Naive thymus-derived CD4-positive, alpha-beta T cell (primary cell): ENCODE results near the gene KRT34. TPM values are rescaled to one million over a fixed set of nuclear protein-coding genes. Genes with fewer than 3 reads are reported as not detected.
A peak's percentile ranks its signal among the peaks of the same experiment; 100 is the strongest.
"Not testable (repeated sequence)": the region's sequence is repeated elsewhere in the genome, so short reads cannot be mapped to it uniquely, and the experiment has no call there.

ENCODE experiments used
- ATAC-seq: fragments of 150-1000 bp; cut with Tn5 transposase; 2 replicates; pipeline ENCODE4 v1.10.0; 2021; ENCODE audit warnings: mild to moderate bottlenecking, moderate library complexity
- CTCF ChIA-PET: fragments of 350-600 bp; sonication (Branson Sonifier 250); formaldehyde crosslinking; loops from one replicate; lab custom pipeline; 2021; ENCODE audit warnings: antibody characterized with exemption; lab: Charles Lee
- POLR2A ChIA-PET: fragments of 350-600 bp; sonication (Branson Sonifier 250); formaldehyde crosslinking; loops from one replicate; lab custom pipeline; 2021; ENCODE audit warnings: antibody characterized with exemption, inconsistent platforms; lab: Charles Lee
- DNase-seq, 9 donors: peaks; one replicate each; pipeline versions ENCODE4 v3.0.0 to v3.0.0-alpha.2; 2020 to 2022; ENCODE audit warnings: mixed read lengths in 1 of 9
- H3K27ac ChIP-seq: one replicate; pipeline ENCODE4 v1.7.0; 2013; ENCODE audit warnings: mild to moderate bottlenecking, low read depth, low read length, moderate library complexity
- H3K27me3 ChIP-seq, 2 donors: one replicate each; pipeline ENCODE4 v1.7.0; 2013; ENCODE audit warnings: low read length in 2 of 2, mild to moderate bottlenecking in 2 of 2, moderate library complexity in 2 of 2; ENCODE audit not compliant: control insufficient read depth in 2 of 2, insufficient read depth in 2 of 2
- H3K36me3 ChIP-seq, 3 experiments: 1 replicate in 2 of 3; 2 replicates in 1 of 3; pipeline ENCODE4 v1.7.0; 2013; ENCODE audit warnings: low read length in 3 of 3, mild to moderate bottlenecking in 3 of 3, moderate library complexity in 1 of 3; ENCODE audit not compliant: insufficient read depth in 3 of 3, control insufficient read depth in 2 of 3
- H3K4me1 ChIP-seq, 2 donors: one replicate each; pipeline ENCODE4 v1.7.0; 2013; ENCODE audit warnings: low read length in 2 of 2, mild to moderate bottlenecking in 2 of 2, moderate library complexity in 1 of 2; ENCODE audit not compliant: control insufficient read depth in 2 of 2, insufficient read depth in 2 of 2
- H3K4me3 ChIP-seq: 2 replicates; pipeline ENCODE4 v1.7.0; 2013; ENCODE audit warnings: mild to moderate bottlenecking, low read length
- H3K9me3 ChIP-seq, 3 experiments: 1 replicate in 2 of 3; 2 replicates in 1 of 3; pipeline ENCODE4 v1.7.0; 2013; ENCODE audit warnings: low read length in 3 of 3; ENCODE audit not compliant: control insufficient read depth in 2 of 3
- H3K27ac Mint-ChIP-seq, 9 donors: one replicate each; pipeline ENCODE4 v1.8.0; 2020 to 2022; ENCODE audit warnings: mixed read lengths in 9 of 9, mild to moderate bottlenecking in 8 of 9, moderate library complexity in 5 of 9, inconsistent platforms in 2 of 9
- H3K27me3 Mint-ChIP-seq, 5 donors: one replicate each; pipeline ENCODE4 v1.8.0; 2021 to 2022; ENCODE audit warnings: mixed read lengths in 5 of 5, mild to moderate bottlenecking in 1 of 5
- H3K36me3 Mint-ChIP-seq, 5 donors: one replicate each; pipeline ENCODE4 v1.8.0; 2020 to 2022; ENCODE audit warnings: mixed read lengths in 5 of 5, mild to moderate bottlenecking in 3 of 5, inconsistent platforms in 1 of 5
- H3K4me1 Mint-ChIP-seq, 7 donors: one replicate each; pipeline ENCODE4 v1.8.0; 2020 to 2022; ENCODE audit warnings: mixed read lengths in 7 of 7, mild to moderate bottlenecking in 3 of 7, inconsistent platforms in 1 of 7
- H3K4me3 Mint-ChIP-seq, 10 donors: one replicate each; pipeline ENCODE4 v1.8.0; 2020 to 2022; ENCODE audit warnings: mild to moderate bottlenecking in 10 of 10, mixed read lengths in 10 of 10, moderate library complexity in 6 of 10, inconsistent platforms in 2 of 10
- H3K9me3 Mint-ChIP-seq, 11 donors: one replicate each; pipeline ENCODE4 v1.8.0; 2020 to 2022; ENCODE audit warnings: mixed read lengths in 11 of 11, mild to moderate bottlenecking in 4 of 11, inconsistent platforms in 1 of 11, moderate library complexity in 1 of 11
- intact Hi-C, 2 donors: fragments of 100-400 bp; cut with micrococcal nuclease; formaldehyde crosslinking; loops; one replicate each; pipeline ENCODE4 v1.15.1; 2023
- polyA plus RNA-seq, 2 donors: library from polyadenylated mRNA; unstranded; fragments of 300-500 nt; fragmentation: Illumina TruSeq; gene quantifications; one replicate each; pipeline ENCODE4 v1.2.3, GENCODE V29; 2021
- total RNA-seq, 6 experiments: library from RNA in 5 of 6; stranded (reverse) in 5 of 6; gene quantifications; 1 replicate in 5 of 6; 2 replicates in 1 of 6; pipeline ENCODE4 v1.2.3 and lab custom pipeline; 2021 to 2026

Gene KRT34
- total and polyA plus RNA-seq, 7 experiments from 2014 or later: not detected

DNA sequence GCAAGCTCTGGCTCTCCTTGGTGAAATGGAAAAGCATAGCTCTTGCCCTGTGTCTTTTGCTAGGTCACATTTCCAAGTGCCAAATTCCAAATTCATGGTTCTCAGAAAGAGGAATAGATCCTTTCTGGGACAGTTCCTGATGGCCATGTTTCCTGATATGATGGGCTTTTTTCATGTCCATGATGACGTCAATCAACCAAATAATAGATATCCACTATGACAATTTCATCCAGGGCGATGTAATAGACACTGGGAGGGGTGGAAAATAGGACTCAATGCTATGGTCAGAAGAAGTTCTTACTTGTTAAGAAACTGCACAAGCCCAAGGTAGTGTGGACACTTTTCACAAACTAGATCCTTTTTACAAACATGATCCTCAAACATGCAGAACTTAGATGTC is 30.9 kb downstream of the KRT34 start:
- peak overlapping the region in 1 of 9 donors; percentile 16 for H3K27ac Mint-ChIP-seq
- CTCF ChIA-PET: interaction anchor here (0.6 to 1.3 kb wide), 2 partner anchors 29 to 297 kb away, joined by 3 to 6 read pairs; no protein-coding TSS in a partner anchor
- H3K9me3 Mint-ChIP-seq: peaks cover 0 to 8% (median 2%) of the 10 kb centered on the region in 11 donors
- Histone ChIP-seq H3K36me3 (no peaks in the 10 kb centered on the region), H3K27ac (no peak overlapping the region), H3K4me1 (peaks cover 0 to 10% of the 10 kb centered on the region in 2 donors), H3K4me3 (no peak overlapping the region), H3K27me3 (no peaks in the 10 kb centered on the region), H3K9me3 (no peaks in the 10 kb centered on the region)
- H3K4me3 Mint-ChIP-seq: peak overlapping the region in 1 of 10 donors; percentile 9
- H3K27me3 Mint-ChIP-seq: peaks cover 0 to 30% (median 0%) of the 10 kb centered on the region in 5 donors
- POLR2A ChIA-PET: interaction anchor here (1.2 to 2.3 kb wide), 2 partner anchors 10 to 14 kb away, joined by 3 to 10 read pairs; no protein-coding TSS in a partner anchor
- intact Hi-C loops: no loop called here
- peaks cover 0 to 4% (median 0%) of the 10 kb centered on the region in 5 donors for H3K36me3 Mint-ChIP-seq
- no peak for ATAC-seq
- no peak for DNase-seq
- H3K4me1 Mint-ChIP-seq: peaks cover 4 to 28% (median 16%) of the 10 kb centered on the region in 7 donors

DNA sequence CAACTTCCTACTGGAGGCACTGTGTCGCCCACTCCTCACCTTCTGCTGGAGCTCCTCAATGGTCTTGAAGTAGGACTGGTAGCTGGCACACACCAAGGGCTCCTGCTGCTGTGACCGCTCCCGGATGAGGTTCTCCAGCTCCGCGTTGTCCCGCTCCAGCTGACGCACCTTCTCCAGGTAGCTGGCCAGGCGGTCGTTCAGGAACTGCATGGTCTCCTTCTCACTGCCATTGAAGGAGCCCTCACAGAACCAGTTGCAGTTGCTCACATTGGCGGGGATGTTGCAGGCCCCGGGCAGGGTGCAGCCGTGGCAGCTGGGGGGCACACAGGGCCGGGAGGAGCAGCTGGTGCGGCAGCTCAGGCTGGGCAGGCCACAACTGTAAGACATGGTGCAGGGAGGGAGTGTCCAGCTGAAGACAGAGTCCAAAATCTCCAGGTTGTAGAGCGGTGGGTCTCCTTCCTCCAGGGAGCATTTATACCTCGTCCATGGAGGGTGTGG is 31.7 kb downstream of the KRT34 start, which contains the start of gene KRT33A:
Gene KRT33A (minus strand): TSS at position 448 of the 498 bp plus-strand sequence. CDS start 61 bp downstream, at position 387.
- H3K27ac ChIP-seq, H3K36me3 Mint-ChIP-seq, intact Hi-C loops, H3K9me3 Mint-ChIP-seq, H3K36me3 ChIP-seq, H3K9me3 ChIP-seq, H3K4me3 ChIP-seq, ATAC-seq, H3K27me3 ChIP-seq, DNase-seq: not testable (repeated sequence)
- Mint-ChIP-seq H3K27ac (peak within 1 kb of the TSS in 6 of 9 donors; percentile 13 to 62 (median 24)), H3K4me3 (peak within 1 kb of the TSS in 4 of 10 donors; percentile 9 to 39 (median 18)), H3K4me1 (peaks cover 4 to 29% (median 16%) of the 10 kb centered on the region in 7 donors), H3K27me3 (peaks cover 0 to 31% (median 0%) of the 10 kb centered on the region in 5 donors)
- peaks cover 0 to 10% of the 10 kb centered on the region in 2 donors for H3K4me1 ChIP-seq
- ChIA-PET POLR2A (interaction anchor here (2.3 kb wide), 1 partner anchor 9 kb away, joined by 10 read pairs; no protein-coding TSS in a partner anchor), CTCF (interaction anchor here (0.6 to 1.3 kb wide), 2 partner anchors 16 to 28 kb away, joined by 3 to 6 read pairs; no protein-coding TSS in a partner anchor)

GRCh38 chr17:41347869-41348760 is 34.0 kb downstream of the KRT34 start:
- no peaks in the 10 kb centered on the region for H3K27me3 ChIP-seq
- ChIA-PET CTCF (interaction anchor here (1.3 kb wide), 1 partner anchor 25 kb away, joined by 7 read pairs; no protein-coding TSS in a partner anchor), POLR2A (interaction anchor here (0.6 to 1.7 kb wide), 6 partner anchors 8 to 26 kb away, joined by 3 to 4 read pairs (median 4); no protein-coding TSS in a partner anchor)
- H3K27me3 Mint-ChIP-seq: peaks cover 0 to 29% (median 0%) of the 10 kb centered on the region in 5 donors
- peaks cover 0 to 3% (median 0%) of the 10 kb centered on the region in 3 experiments for H3K9me3 ChIP-seq
- peaks cover 0 to 14% of the 10 kb centered on the region in 2 donors for H3K4me1 ChIP-seq
- H3K4me3 ChIP-seq: no peak overlapping the region
- peak overlapping the region in 2 of 9 donors; percentile 14 to 17 for H3K27ac Mint-ChIP-seq
- intact Hi-C loops: no loop called here
- no peak for DNase-seq
- no peaks in the 10 kb centered on the region for H3K36me3 ChIP-seq
- peaks cover 1 to 13% (median 8%) of the 10 kb centered on the region in 5 donors for H3K36me3 Mint-ChIP-seq
- no peak overlapping the region for H3K27ac ChIP-seq
- peaks cover 3 to 12% (median 5%) of the 10 kb centered on the region in 11 donors for H3K9me3 Mint-ChIP-seq
- ATAC-seq: no peak
- H3K4me1 Mint-ChIP-seq: peaks cover 7 to 46% (median 26%) of the 10 kb centered on the region in 7 donors
- no peak overlapping the region for H3K4me3 Mint-ChIP-seq

- peaks cover 13 to 52% (median 34%) of the 10 kb centered on the region in 7 donors for H3K4me1 Mint-ChIP-seq
- H3K4me1 ChIP-seq: peaks cover 16 to 21% of the 10 kb centered on the region in 2 donors
- peaks cover 0 to 13% (median 5%) of the 10 kb centered on the region in 3 experiments for H3K9me3 ChIP-seq
- H3K4me3 Mint-ChIP-seq, DNase-seq, CTCF ChIA-PET, H3K4me3 ChIP-seq, H3K36me3 ChIP-seq, intact Hi-C loops, H3K27ac ChIP-seq, H3K27ac Mint-ChIP-seq, H3K27me3 ChIP-seq, ATAC-seq: not testable (repeated sequence)
- POLR2A ChIA-PET: interaction anchor here (0.6 kb wide), 1 partner anchor 202 kb away, joined by 3 read pairs; no protein-coding TSS in a partner anchor
- peaks cover 0 to 20% (median 0%) of the 10 kb centered on the region in 5 donors for H3K27me3 Mint-ChIP-seq
- H3K36me3 Mint-ChIP-seq: peaks cover 4 to 20% (median 11%) of the 10 kb centered on the region in 5 donors
- peaks cover 0 to 28% (median 10%) of the 10 kb centered on the region in 11 donors for H3K9me3 Mint-ChIP-seq
Measured at GRCh38 chr17:41346421-41346820, 35.7 kb downstream of the KRT34 start.

DNA sequence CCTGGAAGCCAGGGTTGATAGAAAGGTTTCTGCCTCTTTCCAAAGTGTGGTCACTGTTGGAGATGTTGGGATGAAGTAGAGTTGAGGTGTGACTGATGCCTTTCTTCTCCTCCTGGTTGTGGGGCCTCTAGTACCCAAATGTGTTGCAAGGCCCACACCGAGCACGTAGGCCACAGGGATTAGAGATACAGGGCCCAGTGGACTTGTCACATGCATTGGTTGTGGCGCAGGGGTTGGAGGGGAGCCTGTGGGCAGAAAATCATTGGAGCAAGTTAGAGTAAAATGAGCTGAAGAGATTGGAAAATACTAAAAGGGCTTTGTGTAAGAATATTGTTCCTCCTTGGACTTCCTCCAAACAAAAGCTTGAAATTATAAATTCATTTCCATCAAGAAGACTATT is 36.1 kb downstream of the KRT34 start:
- Mint-ChIP-seq H3K4me1 (peaks cover 11 to 52% (median 34%) of the 10 kb centered on the region in 7 donors), H3K36me3 (peaks cover 4 to 20% (median 11%) of the 10 kb centered on the region in 5 donors), H3K27me3 (peaks cover 0 to 20% (median 0%) of the 10 kb centered on the region in 5 donors), H3K9me3 (peaks cover 0 to 29% (median 10%) of the 10 kb centered on the region in 11 donors), H3K4me3 (no peak overlapping the region), H3K27ac (peak overlapping the region in 1 of 9 donors; percentile 23)
- POLR2A ChIA-PET: interaction anchor here (0.6 to 0.7 kb wide), 2 partner anchors 17 to 203 kb away, joined by 3 read pairs; no protein-coding TSS in a partner anchor
- CTCF ChIA-PET: no interaction called here
- Histone ChIP-seq H3K27me3 (no peaks in the 10 kb centered on the region), H3K36me3 (no peaks in the 10 kb centered on the region), H3K4me3 (no peak overlapping the region), H3K27ac (no peak overlapping the region), H3K9me3 (peaks cover 0 to 13% (median 5%) of the 10 kb centered on the region in 3 experiments), H3K4me1 (peaks cover 20 to 24% of the 10 kb centered on the region in 2 donors)
- ATAC-seq (no peak), DNase-seq (no peak)
- intact Hi-C loops: no loop called here
